Fibroblast of villous mesenchyme (primary cell): ENCODE measurements around the gene CDC42BPB. TPM values are rescaled to one million over a fixed set of nuclear protein-coding genes. Genes with fewer than 3 reads are reported as not detected.

ENCODE experiments used
- DNase-seq: peaks from one replicate; pipeline ENCODE4 v3.0.0-alpha.2; 2010; ENCODE audit warnings: low read depth
- H3K4me3 ChIP-seq: 2 replicates; pipeline ENCODE4 v1.5.1; 2011; ENCODE audit warnings: low read depth, mild to moderate bottlenecking, low read length
- total RNA-seq: library from RNA; depleted of rRNA; stranded (reverse); fragments of >200 nt; gene quantifications from 2 replicates; pipeline ENCODE4 v1.2.3, GENCODE V29; 2012
- TF ChIP-seq, protein P1 (sequence below): IDR thresholded peaks from 2 replicates; pipeline ENCODE4 v1.5.1; 2012; ENCODE audit warnings: low read depth, mild to moderate bottlenecking, low read length; ENCODE audit not compliant: insufficient read depth

CDC42BPB gene
- total RNA-seq, 1 donor: 122 TPM

GRCh38 chr14:102945346-102946130, 111.8 kb downstream of the CDC42BPB start:
- no peak overlapping the region for H3K4me3 ChIP-seq
- TF ChIP-seq, protein P1, sequence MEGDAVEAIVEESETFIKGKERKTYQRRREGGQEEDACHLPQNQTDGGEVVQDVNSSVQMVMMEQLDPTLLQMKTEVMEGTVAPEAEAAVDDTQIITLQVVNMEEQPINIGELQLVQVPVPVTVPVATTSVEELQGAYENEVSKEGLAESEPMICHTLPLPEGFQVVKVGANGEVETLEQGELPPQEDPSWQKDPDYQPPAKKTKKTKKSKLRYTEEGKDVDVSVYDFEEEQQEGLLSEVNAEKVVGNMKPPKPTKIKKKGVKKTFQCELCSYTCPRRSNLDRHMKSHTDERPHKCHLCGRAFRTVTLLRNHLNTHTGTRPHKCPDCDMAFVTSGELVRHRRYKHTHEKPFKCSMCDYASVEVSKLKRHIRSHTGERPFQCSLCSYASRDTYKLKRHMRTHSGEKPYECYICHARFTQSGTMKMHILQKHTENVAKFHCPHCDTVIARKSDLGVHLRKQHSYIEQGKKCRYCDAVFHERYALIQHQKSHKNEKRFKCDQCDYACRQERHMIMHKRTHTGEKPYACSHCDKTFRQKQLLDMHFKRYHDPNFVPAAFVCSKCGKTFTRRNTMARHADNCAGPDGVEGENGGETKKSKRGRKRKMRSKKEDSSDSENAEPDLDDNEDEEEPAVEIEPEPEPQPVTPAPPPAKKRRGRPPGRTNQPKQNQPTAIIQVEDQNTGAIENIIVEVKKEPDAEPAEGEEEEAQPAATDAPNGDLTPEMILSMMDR: no peak
- DNase-seq: no peak

- H3K4me3 ChIP-seq: no peak overlapping the region
- no peak for DNase-seq
- TF ChIP-seq, protein P1: no peak
These were observed 112.7 kb downstream of the CDC42BPB start for GRCh38 chr14:102944448-102945330.

DNA sequence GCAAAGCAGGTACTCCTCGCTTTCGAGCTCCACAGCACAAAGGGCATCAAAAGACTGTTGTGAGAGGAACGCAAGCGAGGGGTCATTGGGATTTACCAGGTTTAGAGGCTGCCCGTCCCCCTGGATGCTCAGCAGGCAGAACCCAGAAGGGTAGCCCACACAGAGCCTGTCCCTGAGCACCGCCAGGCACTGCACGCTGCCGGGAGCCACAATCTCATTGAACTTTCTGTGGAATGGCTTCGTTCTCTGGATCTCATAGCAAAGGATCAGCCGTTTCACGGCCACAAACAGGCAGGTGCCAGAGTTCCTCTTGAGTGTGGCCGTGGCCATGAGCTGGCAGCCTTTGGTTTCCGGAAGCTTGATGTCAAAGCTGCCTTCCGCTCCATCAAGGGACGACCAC, 113.4 kb downstream of the CDC42BPB start:
- DNase-seq: no peak
- TF ChIP-seq, protein P1: no peak
- H3K4me3 ChIP-seq: no peak overlapping the region

DNA sequence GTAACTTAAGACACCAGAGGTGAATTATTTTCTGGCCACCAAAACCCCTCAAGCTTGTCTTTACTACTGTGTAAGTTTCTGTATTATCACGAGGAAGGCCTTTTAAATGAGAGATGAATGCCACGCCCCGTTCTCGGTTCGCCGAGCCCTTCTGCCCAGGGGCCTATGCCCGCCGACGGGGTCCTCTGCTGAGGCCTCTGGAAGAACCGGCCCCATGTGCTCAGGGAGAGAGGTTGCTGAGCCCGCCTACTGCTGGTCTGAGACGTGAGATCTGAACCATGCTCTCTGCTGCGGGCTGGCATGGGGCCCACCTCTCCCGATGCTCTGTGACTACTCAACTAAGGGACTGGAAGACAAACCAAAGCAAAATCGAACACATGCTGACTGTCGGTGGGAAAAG, 113.9 kb downstream of the CDC42BPB start:
- H3K4me3 ChIP-seq: no peak overlapping the region
- no peak for DNase-seq
- TF ChIP-seq, protein P1: no peak

DNA sequence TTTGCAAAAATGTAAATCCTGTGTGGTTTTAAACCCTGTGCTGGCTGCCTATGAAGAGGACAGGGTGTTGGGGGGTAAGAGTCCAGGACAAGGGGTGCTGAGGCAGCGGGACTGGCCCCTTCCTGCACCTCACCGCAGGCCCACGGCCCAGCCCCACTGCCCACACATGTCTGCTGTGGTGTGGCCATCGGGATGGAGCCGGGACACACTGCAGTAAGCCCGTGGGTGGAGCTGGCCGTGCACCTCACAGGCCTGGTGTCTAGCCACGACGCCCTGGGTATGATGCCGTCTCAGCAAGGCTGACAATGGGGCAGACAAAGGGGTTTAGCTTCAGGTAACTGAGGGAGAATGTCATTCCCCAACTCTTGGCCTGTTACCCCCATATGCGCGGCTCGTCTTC, 115.3 kb downstream of the CDC42BPB start:
- no peak overlapping the region for H3K4me3 ChIP-seq
- TF ChIP-seq, protein P1: no peak
- DNase-seq: no peak

DNA sequence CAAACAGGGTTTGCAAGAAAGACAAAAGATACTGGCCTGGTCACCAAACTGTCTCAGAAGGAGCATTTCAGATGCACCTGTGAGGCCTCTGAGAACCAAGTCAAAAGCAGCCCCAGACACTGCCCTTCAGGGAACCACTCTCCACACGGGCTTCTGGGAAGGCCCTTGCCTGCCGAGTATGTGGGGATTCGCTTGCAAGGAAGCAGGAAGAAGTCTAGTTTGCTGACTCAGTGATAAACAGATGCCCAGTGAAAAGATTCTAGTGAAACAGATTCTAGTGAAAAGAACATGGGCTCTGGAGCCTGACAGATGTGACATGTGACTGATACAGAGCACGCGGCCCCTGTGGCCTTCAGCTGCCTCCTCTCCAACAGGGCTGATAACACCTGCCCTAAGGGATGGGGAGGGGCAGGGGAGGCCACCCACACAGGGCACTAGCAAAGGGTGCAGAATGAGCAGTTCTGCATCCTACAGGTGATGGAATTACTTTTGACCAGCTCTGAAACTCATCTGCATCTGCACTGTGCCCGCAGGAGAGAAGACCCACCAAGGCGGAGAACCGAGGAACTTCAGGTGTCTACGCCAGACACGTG, 115.8 kb downstream of the CDC42BPB start:
- H3K4me3 ChIP-seq: no peak overlapping the region
- no peak for DNase-seq
- TF ChIP-seq, protein P1: no peak
